ENCODE data around the gene MAPKAPK5. TPM values are rescaled to one million over a fixed set of nuclear protein-coding genes. Genes with fewer than 3 reads are reported as not detected.

MAPKAPK5 gene
- total and polyA plus RNA-seq, 2 of the 13 experiments (the other 11 are each of a cell fraction or from before 2014, with no cell fraction given), result 43.2 to 58.2 TPM

DNA sequence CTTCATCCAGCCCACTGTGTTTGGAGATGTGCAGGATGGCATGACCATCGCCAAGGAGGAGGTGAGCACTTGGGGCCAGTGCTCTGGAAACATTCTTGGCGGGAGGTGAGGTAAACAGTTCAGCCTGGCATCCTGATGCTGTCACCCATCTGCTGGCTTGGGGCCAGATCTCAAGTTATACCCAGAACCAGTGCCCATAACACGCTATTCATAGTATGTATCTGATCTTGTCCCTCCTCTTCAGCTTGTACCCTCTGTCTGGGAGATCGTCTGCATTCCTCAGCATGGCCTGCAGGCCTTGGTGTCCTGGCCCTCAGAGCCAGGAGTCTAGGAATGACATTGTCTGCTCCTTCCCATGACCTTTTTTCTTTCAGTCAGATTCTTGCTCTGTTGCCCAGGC is 43.8 kb upstream of the MAPKAPK5 start:
- POLR2A ChIA-PET, result no interaction called here
- peaks cover 14 to 58% of the 10 kb centered on the region in 2 experiments for H3K36me3 ChIP-seq (replicated peaks in 1 of 2; ENCODE audit: control insufficient read depth in 1 of 2, insufficient read depth in 2 of 2, low read length in 2 of 2)
- H3K27me3 ChIP-seq (ENCODE audit: control insufficient read depth in 1 of 2, insufficient read depth in 2 of 2, low read length in 2 of 2), result no peaks in the 10 kb centered on the region
- WGBS (ENCODE audit: low lambda C conversion rate), result 93% methylated on average over 3 of the region's 4 CpGs
- no peak overlapping the region for H3K4me2 ChIP-seq (ENCODE audit: low read depth, low read length)
- no peaks in the 10 kb centered on the region for H3K9me3 ChIP-seq (ENCODE audit: low read length)
- intact Hi-C loops (cut with micrococcal nuclease; ENCODE audit: unreplicated experiment), result no loop called here
- CTCF ChIA-PET (ENCODE audit: low intra/inter-chr PET ratio, low total read pairs), result no interaction called here
- no peaks in the 10 kb centered on the region for H4K20me1 ChIP-seq (ENCODE audit: insufficient read depth, low read length)
- H2AFZ ChIP-seq (ENCODE audit: low read length), result no peak overlapping the region
- no peaks in the 10 kb centered on the region for H3K4me1 ChIP-seq (ENCODE audit: insufficient read depth, low read length)
- no TSS peak for BruUV-seq (replicated peaks)
- ATAC-seq (no peak; the same call in 2 of the 3 replicates), FAIRE-seq (no peak), DNase-seq (ENCODE audit: low spot score) (no peak)
- in situ Hi-C loops (cut with HindIII; ENCODE audit: extremely low pct_ligation_motif_present, low pct_unique_long_range_greater_than_20kb), result no loop called here
- no peak overlapping the region for H3K9ac ChIP-seq (ENCODE audit: insufficient read depth, low read depth, low read length)
- no peak overlapping the region for H3K27ac ChIP-seq (ENCODE audit: extremely low read length, insufficient read depth, low read length)
- no peaks in the 10 kb centered on the region for H3K79me2 ChIP-seq (ENCODE audit: insufficient read depth, low read length)
- no peak overlapping the region for H3K4me3 ChIP-seq (replicated peaks in 1 of 3; ENCODE audit: insufficient read depth in 1 of 3, low read depth in 2 of 3, low read length in 3 of 3)
- TF ChIP-seq, protein P1, sequence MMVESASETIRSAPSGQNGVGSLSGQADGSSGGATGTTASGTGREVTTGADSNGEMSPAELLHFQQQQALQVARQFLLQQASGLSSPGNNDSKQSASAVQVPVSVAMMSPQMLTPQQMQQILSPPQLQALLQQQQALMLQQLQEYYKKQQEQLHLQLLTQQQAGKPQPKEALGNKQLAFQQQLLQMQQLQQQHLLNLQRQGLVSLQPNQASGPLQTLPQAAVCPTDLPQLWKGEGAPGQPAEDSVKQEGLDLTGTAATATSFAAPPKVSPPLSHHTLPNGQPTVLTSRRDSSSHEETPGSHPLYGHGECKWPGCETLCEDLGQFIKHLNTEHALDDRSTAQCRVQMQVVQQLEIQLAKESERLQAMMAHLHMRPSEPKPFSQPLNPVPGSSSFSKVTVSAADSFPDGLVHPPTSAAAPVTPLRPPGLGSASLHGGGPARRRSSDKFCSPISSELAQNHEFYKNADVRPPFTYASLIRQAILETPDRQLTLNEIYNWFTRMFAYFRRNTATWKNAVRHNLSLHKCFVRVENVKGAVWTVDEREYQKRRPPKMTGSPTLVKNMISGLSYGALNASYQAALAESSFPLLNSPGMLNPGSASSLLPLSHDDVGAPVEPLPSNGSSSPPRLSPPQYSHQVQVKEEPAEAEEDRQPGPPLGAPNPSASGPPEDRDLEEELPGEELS (CRISPR knock-in tag; IDR thresholded peaks at IDR 0.05), result no peak
- TF ChIP-seq JUND (CRISPR knock-in tag; IDR thresholded peaks at IDR 0.05) (no peak), NFIC (IDR thresholded peaks at IDR 0.05; ENCODE audit: low read length) (no peak), HOXA3 (CRISPR knock-in tag; IDR thresholded peaks at IDR 0.05) (no peak), AGO1 (IDR thresholded peaks at IDR 0.05; ENCODE audit: low read depth, low read length, poor library complexity, severe bottlenecking) (no peak), KDM4B (CRISPR knock-in tag; IDR thresholded peaks at IDR 0.05) (no peak), ETV5 (CRISPR knock-in tag; IDR thresholded peaks at IDR 0.05; ENCODE audit: borderline replicate concordance) (no peak), ZNF720 (CRISPR knock-in tag; IDR thresholded peaks at IDR 0.05) (no peak), ZNF891 (CRISPR knock-in tag; IDR thresholded peaks at IDR 0.05) (no peak), CCDC6 (CRISPR knock-in tag; IDR thresholded peaks at IDR 0.05) (no peak)
- TF ChIP-seq, protein P2, sequence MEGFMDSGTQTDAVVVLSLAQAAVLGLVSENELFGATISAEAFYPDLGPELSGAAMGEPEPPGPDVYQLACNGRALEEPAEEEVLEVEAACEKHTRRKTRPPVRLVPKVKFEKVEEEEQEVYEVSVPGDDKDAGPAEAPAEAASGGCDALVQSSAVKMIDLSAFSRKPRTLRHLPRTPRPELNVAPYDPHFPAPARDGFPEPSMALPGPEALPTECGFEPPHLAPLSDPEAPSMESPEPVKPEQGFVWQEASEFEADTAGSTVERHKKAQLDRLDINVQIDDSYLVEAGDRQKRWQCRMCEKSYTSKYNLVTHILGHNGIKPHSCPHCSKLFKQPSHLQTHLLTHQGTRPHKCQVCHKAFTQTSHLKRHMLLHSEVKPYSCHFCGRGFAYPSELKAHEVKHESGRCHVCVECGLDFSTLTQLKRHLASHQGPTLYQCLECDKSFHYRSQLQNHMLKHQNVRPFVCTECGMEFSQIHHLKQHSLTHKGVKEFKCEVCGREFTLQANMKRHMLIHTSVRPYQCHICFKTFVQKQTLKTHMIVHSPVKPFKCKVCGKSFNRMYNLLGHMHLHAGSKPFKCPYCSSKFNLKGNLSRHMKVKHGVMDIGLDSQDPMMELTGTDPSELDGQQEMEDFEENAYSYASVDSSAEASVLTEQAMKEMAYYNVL (CRISPR knock-in tag; IDR thresholded peaks at IDR 0.05; ENCODE audit: borderline replicate concordance), result no peak
- TF ChIP-seq, protein P3, sequence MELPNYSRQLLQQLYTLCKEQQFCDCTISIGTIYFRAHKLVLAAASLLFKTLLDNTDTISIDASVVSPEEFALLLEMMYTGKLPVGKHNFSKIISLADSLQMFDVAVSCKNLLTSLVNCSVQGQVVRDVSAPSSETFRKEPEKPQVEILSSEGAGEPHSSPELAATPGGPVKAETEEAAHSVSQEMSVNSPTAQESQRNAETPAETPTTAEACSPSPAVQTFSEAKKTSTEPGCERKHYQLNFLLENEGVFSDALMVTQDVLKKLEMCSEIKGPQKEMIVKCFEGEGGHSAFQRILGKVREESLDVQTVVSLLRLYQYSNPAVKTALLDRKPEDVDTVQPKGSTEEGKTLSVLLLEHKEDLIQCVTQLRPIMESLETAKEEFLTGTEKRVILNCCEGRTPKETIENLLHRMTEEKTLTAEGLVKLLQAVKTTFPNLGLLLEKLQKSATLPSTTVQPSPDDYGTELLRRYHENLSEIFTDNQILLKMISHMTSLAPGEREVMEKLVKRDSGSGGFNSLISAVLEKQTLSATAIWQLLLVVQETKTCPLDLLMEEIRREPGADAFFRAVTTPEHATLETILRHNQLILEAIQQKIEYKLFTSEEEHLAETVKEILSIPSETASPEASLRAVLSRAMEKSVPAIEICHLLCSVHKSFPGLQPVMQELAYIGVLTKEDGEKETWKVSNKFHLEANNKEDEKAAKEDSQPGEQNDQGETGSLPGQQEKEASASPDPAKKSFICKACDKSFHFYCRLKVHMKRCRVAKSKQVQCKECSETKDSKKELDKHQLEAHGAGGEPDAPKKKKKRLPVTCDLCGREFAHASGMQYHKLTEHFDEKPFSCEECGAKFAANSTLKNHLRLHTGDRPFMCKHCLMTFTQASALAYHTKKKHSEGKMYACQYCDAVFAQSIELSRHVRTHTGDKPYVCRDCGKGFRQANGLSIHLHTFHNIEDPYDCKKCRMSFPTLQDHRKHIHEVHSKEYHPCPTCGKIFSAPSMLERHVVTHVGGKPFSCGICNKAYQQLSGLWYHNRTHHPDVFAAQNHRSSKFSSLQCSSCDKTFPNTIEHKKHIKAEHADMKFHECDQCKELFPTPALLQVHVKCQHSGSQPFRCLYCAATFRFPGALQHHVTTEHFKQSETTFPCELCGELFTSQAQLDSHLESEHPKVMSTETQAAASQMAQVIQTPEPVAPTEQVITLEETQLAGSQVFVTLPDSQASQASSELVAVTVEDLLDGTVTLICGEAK (IDR thresholded peaks at IDR 0.05), result no peak
- TF ChIP-seq, protein P3 (CRISPR knock-in tag; IDR thresholded peaks at IDR 0.05), result no peak

Data from HepG2 (cell line).